RWPE2 (cell line): ENCODE data around the gene CTCFL.

Source experiments
- ATAC-seq: fragments of 200-7000 bp; cut with Tn5 transposase; 3 replicates; pipeline ENCODE4 v1.9.1; 2021; ENCODE audit warnings: low read depth
- DNase-seq: peaks from one replicate; pipeline ENCODE4 v3.0.0-alpha.2; 2020; ENCODE audit warnings: low spot score
- H3K27ac ChIP-seq: fragments of 450-650 bp; 2 replicates; pipeline ENCODE4 v1.5.1; 2017; ENCODE audit warnings: mild to moderate bottlenecking; ENCODE audit not compliant: poor library complexity, severe bottlenecking
- H3K27me3 ChIP-seq: fragments of 250-450 bp; sonication (Bioruptor Pico); 2 replicates; pipeline ENCODE4 v1.5.1; 2021; ENCODE audit warnings: mild to moderate bottlenecking, moderate library complexity; ENCODE audit not compliant: insufficient read depth, poor library complexity, severe bottlenecking
- H3K36me3 ChIP-seq: fragments of 250-450 bp; sonication (Bioruptor Pico); 2 replicates; pipeline ENCODE4 v1.5.1; 2020; ENCODE audit warnings: low read depth, mild to moderate bottlenecking, moderate library complexity
- H3K4me1 ChIP-seq: fragments of 250-450 bp; sonication (Bioruptor Pico); 2 replicates; pipeline ENCODE4 v1.5.1; 2021; ENCODE audit warnings: mild to moderate bottlenecking, moderate library complexity; ENCODE audit not compliant: insufficient read depth, poor library complexity, severe bottlenecking
- H3K4me3 ChIP-seq: fragments of 250-450 bp; sonication (Bioruptor Pico); 2 replicates; pipeline ENCODE4 v1.5.1; 2021; ENCODE audit warnings: mild to moderate bottlenecking, moderate library complexity; ENCODE audit not compliant: severe bottlenecking
- H3K9me3 ChIP-seq: fragments of 250-450 bp; sonication (Bioruptor Pico); 2 replicates; pipeline ENCODE4 v1.5.1; 2021; ENCODE audit warnings: mild to moderate bottlenecking, moderate library complexity; ENCODE audit not compliant: severe bottlenecking
- CTCF ChIP-seq: fragments of 450-650 bp; IDR thresholded peaks from one replicate; pipeline ENCODE4 v1.5.1; 2017; ENCODE audit warnings: mild to moderate bottlenecking, moderate library complexity; ENCODE audit not compliant: poor library complexity, severe bottlenecking

The CTCFL gene

GRCh38 chr20:57468523-57469417 lies 56.2 kb downstream of the CTCFL start:
- no peak overlapping the region for H3K27ac ChIP-seq
- TF ChIP-seq CTCF: no peak
- no peak overlapping the region for H3K4me3 ChIP-seq
- H3K36me3 ChIP-seq: no peaks in the 10 kb centered on the region
- ATAC-seq: no peak
- no peaks in the 10 kb centered on the region for H3K9me3 ChIP-seq
- no peak for DNase-seq
- H3K4me1 ChIP-seq: no peaks in the 10 kb centered on the region
- peaks cover 32% of the 10 kb centered on the region for H3K27me3 ChIP-seq

- no peaks in the 10 kb centered on the region for H3K36me3 ChIP-seq
- H3K27ac ChIP-seq: no peak overlapping the region
- peaks cover 32% of the 10 kb centered on the region for H3K27me3 ChIP-seq
- ATAC-seq (no peak), DNase-seq (no peak)
- H3K4me3 ChIP-seq: no peak overlapping the region
- H3K4me1 ChIP-seq: no peaks in the 10 kb centered on the region
- no peaks in the 10 kb centered on the region for H3K9me3 ChIP-seq
- TF ChIP-seq CTCF: no peak
Observed at GRCh38 chr20:57467742-57468141, 57.2 kb downstream of the CTCFL start.

- no peaks in the 10 kb centered on the region for H3K4me1 ChIP-seq
- no peak overlapping the region for H3K27ac ChIP-seq
- H3K9me3 ChIP-seq: no peaks in the 10 kb centered on the region
- H3K4me3 ChIP-seq: no peak overlapping the region
- H3K27me3 ChIP-seq: peaks cover 30% of the 10 kb centered on the region
- DNase-seq (no peak), ATAC-seq (no peak)
- peak; percentile 28 for TF ChIP-seq CTCF
- H3K36me3 ChIP-seq: no peaks in the 10 kb centered on the region
Observed at GRCh38 chr20:57465943-57466342, 59.0 kb downstream of the CTCFL start.

- no peak for TF ChIP-seq CTCF
- DNase-seq (no peak), ATAC-seq (no peak)
- H3K4me3 ChIP-seq: no peak overlapping the region
- no peaks in the 10 kb centered on the region for H3K9me3 ChIP-seq
- no peaks in the 10 kb centered on the region for H3K36me3 ChIP-seq
- peaks cover 30% of the 10 kb centered on the region for H3K27me3 ChIP-seq
- H3K4me1 ChIP-seq: no peaks in the 10 kb centered on the region
- H3K27ac ChIP-seq: no peak overlapping the region
Observed at GRCh38 chr20:57465486-57465885, 59.5 kb downstream of the CTCFL start.

GRCh38 chr20:57464642-57465211 lies 60.2 kb downstream of the CTCFL start:
- no peak for TF ChIP-seq CTCF
- DNase-seq (no peak), ATAC-seq (peak; percentile 71)
- Histone ChIP-seq H3K4me1 (no peaks in the 10 kb centered on the region), H3K4me3 (no peak overlapping the region), H3K9me3 (no peaks in the 10 kb centered on the region), H3K36me3 (no peaks in the 10 kb centered on the region), H3K27ac (no peak overlapping the region), H3K27me3 (peaks cover 25% of the 10 kb centered on the region)
